Activated CD8-positive, alpha-beta memory T cell treated with anti-CD3 and anti-CD28 coated beads, Interleukin-2, amount 50 U/mL, for 24 hours (primary cell): ENCODE data around the gene MYMX.
"Not testable (repeated sequence)": the region's sequence is repeated elsewhere in the genome, so short reads cannot be mapped to it uniquely, and the experiment has no call there.

ENCODE experiments used
- DNase-seq: peaks from one replicate; pipeline ENCODE4 v3.0.0-alpha.2; 2020; ENCODE audit errors: extremely low read depth

The MYMX gene

GRCh38 chr6:44186635-44187025 lies 30.1 kb upstream of the MYMX start:
- no peak for DNase-seq

- DNase-seq: no peak
Measured at GRCh38 chr6:44188819-44189218, 27.9 kb upstream of the MYMX start.

GRCh38 chr6:44189257-44189656 lies 27.5 kb upstream of the MYMX start:
- DNase-seq: no peak

GRCh38 chr6:44190715-44191114 lies 26.0 kb upstream of the MYMX start:
- no peak for DNase-seq

- no peak for DNase-seq
Measured at GRCh38 chr6:44192428-44193041, 24.2 kb upstream of the MYMX start.

- DNase-seq: no peak
Measured at GRCh38 chr6:44193307-44193910, 23.3 kb upstream of the MYMX start.

- DNase-seq: no peak
Measured at GRCh38 chr6:44194326-44194725, 22.4 kb upstream of the MYMX start.

GRCh38 chr6:44196351-44196750 lies 20.4 kb upstream of the MYMX start:
- DNase-seq: not testable (repeated sequence)

- no peak for DNase-seq
Measured at GRCh38 chr6:44198684-44199083, 18.0 kb upstream of the MYMX start.

- DNase-seq: no peak
Measured at GRCh38 chr6:44199883-44200282, 16.8 kb upstream of the MYMX start.

- DNase-seq: no peak
Measured at GRCh38 chr6:44201200-44201599, 15.5 kb upstream of the MYMX start.

GRCh38 chr6:44201638-44202303 lies 15.0 kb upstream of the MYMX start:
- no peak for DNase-seq

GRCh38 chr6:44202332-44202971 lies 14.3 kb upstream of the MYMX start:
- no peak for DNase-seq

- DNase-seq: no peak
Measured at GRCh38 chr6:44202972-44203750, 13.6 kb upstream of the MYMX start.

GRCh38 chr6:44203955-44204354 lies 12.8 kb upstream of the MYMX start:
- no peak for DNase-seq

- no peak for DNase-seq
Measured at GRCh38 chr6:44207966-44208365, 8.8 kb upstream of the MYMX start.

- DNase-seq: no peak
Measured at GRCh38 chr6:44211284-44211683, 5.4 kb upstream of the MYMX start.

- DNase-seq: no peak
Measured at GRCh38 chr6:44214307-44214706, 2.4 kb upstream of the MYMX start.

- no peak for DNase-seq
Measured at GRCh38 chr6:44217332-44218143, 812 bp downstream of the MYMX start.

GRCh38 chr6:44219053-44219814 lies 2.5 kb downstream of the MYMX start:
- DNase-seq: no peak
